ENCODE measurements around the gene SNX6. TPM values are rescaled to one million over a fixed set of nuclear protein-coding genes. Genes with fewer than 3 reads are reported as not detected.
A peak's percentile ranks its signal among the peaks of the same experiment; 100 is the strongest.
"Not testable (repeated sequence)": the region's sequence is repeated elsewhere in the genome, so short reads cannot be mapped to it uniquely, and the experiment has no call there.

The SNX6 gene
- total and polyA plus RNA-seq, 10 of the 15 experiments (the other 5 are each of a cell fraction or from before 2014, with no cell fraction given): 34.4 to 107 (median 71.7) TPM

GRCh38 chr14:34548472-34548981 is 81.4 kb downstream of the SNX6 start (continued):
- TF ChIP-seq, protein P1, sequence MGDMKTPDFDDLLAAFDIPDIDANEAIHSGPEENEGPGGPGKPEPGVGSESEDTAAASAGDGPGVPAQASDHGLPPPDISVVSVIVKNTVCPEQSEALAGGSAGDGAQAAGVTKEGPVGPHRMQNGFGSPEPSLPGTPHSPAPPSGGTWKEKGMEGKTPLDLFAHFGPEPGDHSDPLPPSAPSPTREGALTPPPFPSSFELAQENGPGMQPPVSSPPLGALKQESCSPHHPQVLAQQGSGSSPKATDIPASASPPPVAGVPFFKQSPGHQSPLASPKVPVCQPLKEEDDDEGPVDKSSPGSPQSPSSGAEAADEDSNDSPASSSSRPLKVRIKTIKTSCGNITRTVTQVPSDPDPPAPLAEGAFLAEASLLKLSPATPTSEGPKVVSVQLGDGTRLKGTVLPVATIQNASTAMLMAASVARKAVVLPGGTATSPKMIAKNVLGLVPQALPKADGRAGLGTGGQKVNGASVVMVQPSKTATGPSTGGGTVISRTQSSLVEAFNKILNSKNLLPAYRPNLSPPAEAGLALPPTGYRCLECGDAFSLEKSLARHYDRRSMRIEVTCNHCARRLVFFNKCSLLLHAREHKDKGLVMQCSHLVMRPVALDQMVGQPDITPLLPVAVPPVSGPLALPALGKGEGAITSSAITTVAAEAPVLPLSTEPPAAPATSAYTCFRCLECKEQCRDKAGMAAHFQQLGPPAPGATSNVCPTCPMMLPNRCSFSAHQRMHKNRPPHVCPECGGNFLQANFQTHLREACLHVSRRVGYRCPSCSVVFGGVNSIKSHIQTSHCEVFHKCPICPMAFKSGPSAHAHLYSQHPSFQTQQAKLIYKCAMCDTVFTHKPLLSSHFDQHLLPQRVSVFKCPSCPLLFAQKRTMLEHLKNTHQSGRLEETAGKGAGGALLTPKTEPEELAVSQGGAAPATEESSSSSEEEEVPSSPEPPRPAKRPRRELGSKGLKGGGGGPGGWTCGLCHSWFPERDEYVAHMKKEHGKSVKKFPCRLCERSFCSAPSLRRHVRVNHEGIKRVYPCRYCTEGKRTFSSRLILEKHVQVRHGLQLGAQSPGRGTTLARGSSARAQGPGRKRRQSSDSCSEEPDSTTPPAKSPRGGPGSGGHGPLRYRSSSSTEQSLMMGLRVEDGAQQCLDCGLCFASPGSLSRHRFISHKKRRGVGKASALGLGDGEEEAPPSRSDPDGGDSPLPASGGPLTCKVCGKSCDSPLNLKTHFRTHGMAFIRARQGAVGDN (IDR thresholded peaks at IDR 0.05): no peak
- TF ChIP-seq RAD51 (IDR thresholded peaks at IDR 0.05): no peak
- TF ChIP-seq, protein P2, sequence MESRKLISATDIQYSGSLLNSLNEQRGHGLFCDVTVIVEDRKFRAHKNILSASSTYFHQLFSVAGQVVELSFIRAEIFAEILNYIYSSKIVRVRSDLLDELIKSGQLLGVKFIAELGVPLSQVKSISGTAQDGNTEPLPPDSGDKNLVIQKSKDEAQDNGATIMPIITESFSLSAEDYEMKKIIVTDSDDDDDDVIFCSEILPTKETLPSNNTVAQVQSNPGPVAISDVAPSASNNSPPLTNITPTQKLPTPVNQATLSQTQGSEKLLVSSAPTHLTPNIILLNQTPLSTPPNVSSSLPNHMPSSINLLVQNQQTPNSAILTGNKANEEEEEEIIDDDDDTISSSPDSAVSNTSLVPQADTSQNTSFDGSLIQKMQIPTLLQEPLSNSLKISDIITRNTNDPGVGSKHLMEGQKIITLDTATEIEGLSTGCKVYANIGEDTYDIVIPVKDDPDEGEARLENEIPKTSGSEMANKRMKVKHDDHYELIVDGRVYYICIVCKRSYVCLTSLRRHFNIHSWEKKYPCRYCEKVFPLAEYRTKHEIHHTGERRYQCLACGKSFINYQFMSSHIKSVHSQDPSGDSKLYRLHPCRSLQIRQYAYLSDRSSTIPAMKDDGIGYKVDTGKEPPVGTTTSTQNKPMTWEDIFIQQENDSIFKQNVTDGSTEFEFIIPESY (IDR thresholded peaks at IDR 0.05): peak; percentile 95

- SMC1A ChIA-PET (ENCODE audit: uncharacterized antibody, unreplicated experiment); in situ Hi-C loops (cut with MboI): not testable (repeated sequence)
Observed at GRCh38 chr14:34547136-34547520, 82.8 kb downstream of the SNX6 start.

GRCh38 chr14:34546272-34547135 is 83.4 kb downstream of the SNX6 start:
- in situ Hi-C loops (cut with MboI); SMC1A ChIA-PET (ENCODE audit: uncharacterized antibody, unreplicated experiment): not testable (repeated sequence)

More at GRCh38 chr14:34547136-34547520, 82.8 kb downstream of the SNX6 start:
- CTCF ChIA-PET; intact Hi-C loops (cut with micrococcal nuclease; ENCODE audit: unreplicated experiment); H3K36me3 ChIP-seq (ENCODE audit: control insufficient read depth in 2 of 2, insufficient read depth in 2 of 2, low read length in 1 of 2); H3K4me2 ChIP-seq (ENCODE audit: control insufficient read depth, insufficient read depth); DNase-seq (ENCODE audit: low read depth, low spot score); H3K9me3 ChIP-seq (replicated peaks; ENCODE audit: control insufficient read depth, insufficient read depth, low read length); H3K79me2 ChIP-seq (ENCODE audit: control insufficient read depth, insufficient read depth, low read length); H3K27me3 ChIP-seq (replicated peaks in 1 of 2; ENCODE audit: control insufficient read depth in 2 of 2, insufficient read depth in 2 of 2, low read length in 1 of 2); H2AFZ ChIP-seq (ENCODE audit: control insufficient read depth, low read depth, low read length); H3K4me3 ChIP-seq; POLR2A ChIA-PET; H3K4me1 ChIP-seq (ENCODE audit: control insufficient read depth, insufficient read depth, low read length); H4K20me1 ChIP-seq (ENCODE audit: control insufficient read depth, insufficient read depth); H3K9ac ChIP-seq (ENCODE audit: control insufficient read depth, insufficient read depth, low read length); H3K27ac ChIP-seq (ENCODE audit: control insufficient read depth, insufficient read depth); BruUV-seq (replicated peaks); RAD21 ChIA-PET (ENCODE audit: unreplicated experiment): not testable (repeated sequence)
- FAIRE-seq (peak; percentile 52), ATAC-seq (peak; percentile 73)
- WGBS (ENCODE audit: insufficient coverage, insufficient replicate concordance, low lambda C conversion rate, missing lambda C conversion rate): no CpG with 5 or more reads among the region's 16 CpGs

More at GRCh38 chr14:34546272-34547135, 83.4 kb downstream of the SNX6 start:
- H2AFZ ChIP-seq (ENCODE audit: control insufficient read depth, low read depth, low read length); CTCF ChIA-PET; H3K4me2 ChIP-seq (ENCODE audit: control insufficient read depth, insufficient read depth); H3K4me1 ChIP-seq (ENCODE audit: control insufficient read depth, insufficient read depth, low read length); H3K9ac ChIP-seq (ENCODE audit: control insufficient read depth, insufficient read depth, low read length); H3K36me3 ChIP-seq (ENCODE audit: control insufficient read depth in 2 of 2, insufficient read depth in 2 of 2, low read length in 1 of 2); H3K27me3 ChIP-seq (replicated peaks in 1 of 2; ENCODE audit: control insufficient read depth in 2 of 2, insufficient read depth in 2 of 2, low read length in 1 of 2); H3K27ac ChIP-seq (ENCODE audit: control insufficient read depth, insufficient read depth); H4K20me1 ChIP-seq (ENCODE audit: control insufficient read depth, insufficient read depth); H3K79me2 ChIP-seq (ENCODE audit: control insufficient read depth, insufficient read depth, low read length); POLR2A ChIA-PET; H3K4me3 ChIP-seq; RAD21 ChIA-PET (ENCODE audit: unreplicated experiment); DNase-seq (ENCODE audit: low read depth, low spot score); intact Hi-C loops (cut with micrococcal nuclease; ENCODE audit: unreplicated experiment); H3K9me3 ChIP-seq (replicated peaks; ENCODE audit: control insufficient read depth, insufficient read depth, low read length): not testable (repeated sequence)
- WGBS (ENCODE audit: insufficient coverage, insufficient replicate concordance, low lambda C conversion rate, missing lambda C conversion rate): no CpG with 5 or more reads among the region's 68 CpGs
- FAIRE-seq (peak; percentile 97), ATAC-seq (peak; percentile 85)
- BruUV-seq (replicated peaks): TSS peak; percentile 100
